GM23338 (cell line): ENCODE results near the gene MLKL. TPM values are rescaled to one million over a fixed set of nuclear protein-coding genes. Genes with fewer than 3 reads are reported as not detected.
A peak's percentile ranks its signal among the peaks of the same experiment; 100 is the strongest.

Experiments
- ATAC-seq: fragments of 200-7000 bp; cut with Tn5 transposase; 3 replicates; pipeline ENCODE4 v1.9.1; 2020
- DNase-seq: peaks from one replicate; pipeline ENCODE4 v3.0.0-alpha.2; 2015; ENCODE audit warnings: low spot score
- H2AFZ ChIP-seq: fragments of 200-600 bp; sonication (generic); 2 replicates; pipeline ENCODE4 v1.8.0; 2016; ENCODE audit warnings: antibody characterized with exemption, mild to moderate bottlenecking, moderate library complexity
- H3F3A ChIP-seq: fragments of 200-600 bp; sonication (generic); replicated peaks from 2 replicates; pipeline ENCODE4 v1.8.0; 2017; ENCODE audit warnings: antibody characterized with exemption, mixed run types, low read depth
- H3K27ac ChIP-seq: fragments of 200-600 bp; sonication (generic); 2 replicates; pipeline ENCODE4 v1.6.1; 2016; ENCODE audit warnings: low read depth
- H3K27me3 ChIP-seq: fragments of 200-600 bp; sonication (generic); 2 replicates; pipeline ENCODE4 v1.8.0; 2016; ENCODE audit warnings: mild to moderate bottlenecking, mixed run types, moderate library complexity; ENCODE audit not compliant: insufficient read depth
- H3K36me3 ChIP-seq: fragments of 200-600 bp; sonication (generic); 2 replicates; pipeline ENCODE4 v1.8.0; 2016; ENCODE audit warnings: mild to moderate bottlenecking; ENCODE audit not compliant: insufficient read depth
- H3K4me1 ChIP-seq: fragments of 200-600 bp; sonication (generic); 2 replicates; pipeline ENCODE4 v1.8.0; 2016; ENCODE audit warnings: mild to moderate bottlenecking, moderate library complexity; ENCODE audit not compliant: insufficient read depth
- H3K4me2 ChIP-seq: fragments of 200-600 bp; sonication (generic); 2 replicates; pipeline ENCODE4 v1.7.1; 2017; ENCODE audit warnings: mixed run types
- H3K4me3 ChIP-seq: fragments of 200-600 bp; sonication (generic); 2 replicates; pipeline ENCODE4 v1.6.1; 2016; ENCODE audit warnings: mixed run types
- H3K79me2 ChIP-seq: fragments of 200-600 bp; sonication (generic); replicated peaks from 2 replicates; pipeline ENCODE4 v1.8.0; 2017; ENCODE audit warnings: mild to moderate bottlenecking; ENCODE audit not compliant: insufficient read depth
- H3K9me2 ChIP-seq: fragments of 200-600 bp; sonication (generic); 2 replicates; pipeline ENCODE4 v1.8.0; 2017; ENCODE audit not compliant: insufficient read depth
- H4K20me1 ChIP-seq: fragments of 200-600 bp; sonication (generic); replicated peaks from 2 replicates; pipeline ENCODE4 v1.8.0; 2017; ENCODE audit warnings: mild to moderate bottlenecking; ENCODE audit not compliant: insufficient read depth
- H3K27ac Mint-ChIP-seq: 2 replicates; pipeline ENCODE4 v1.8.0; 2020; ENCODE audit warnings: inconsistent platforms, mild to moderate bottlenecking, moderate library complexity, mixed read lengths
- H3K27me3 Mint-ChIP-seq: 3 replicates; pipeline ENCODE4 v1.8.0; 2022; ENCODE audit warnings: low read depth, mild to moderate bottlenecking, moderate library complexity, mixed read lengths, inconsistent platforms; ENCODE audit not compliant: insufficient read depth, poor library complexity
- H3K36me3 Mint-ChIP-seq: 3 replicates; pipeline ENCODE4 v1.8.0; 2021; ENCODE audit warnings: low read depth, mild to moderate bottlenecking, inconsistent platforms, moderate library complexity, mixed read lengths
- H3K4me1 Mint-ChIP-seq: 3 replicates; pipeline ENCODE4 v1.8.0; 2020; ENCODE audit warnings: mild to moderate bottlenecking, inconsistent platforms, mixed read lengths
- H3K4me3 Mint-ChIP-seq: 3 replicates; pipeline ENCODE4 v1.8.0; 2021; ENCODE audit warnings: moderate library complexity, mild to moderate bottlenecking, inconsistent platforms, mixed read lengths
- H3K9me3 Mint-ChIP-seq: 3 replicates; pipeline ENCODE4 v1.8.0; 2020; ENCODE audit warnings: moderate library complexity, mild to moderate bottlenecking, inconsistent platforms, mixed read lengths
- CREB1 ChIP-seq: fragments of 250-450 bp; sonication (Bioruptor Pico); IDR thresholded peaks from 2 replicates; pipeline ENCODE4 v1.5.0; 2020; ENCODE audit warnings: low read depth, mild to moderate bottlenecking, moderate library complexity
- CTCF ChIP-seq, 2 experiments: fragments of 200-600 bp in 1 of 2; sonication (generic) in 1 of 2; conservative IDR thresholded peaks; 2 replicates each; pipeline versions ENCODE4 v1.5.1 to v1.6.1; 2016 to 2017; ENCODE audit warnings: antibody characterized with exemption in 2 of 2, low read depth in 2 of 2, mild to moderate bottlenecking in 2 of 2, moderate library complexity in 1 of 2
- NANOG ChIP-seq: IDR thresholded peaks from 2 replicates; pipeline ENCODE4 v1.6.1; 2016; ENCODE audit warnings: antibody characterized with exemption, borderline replicate concordance
- POLR2AphosphoS5 ChIP-seq: IDR thresholded peaks from 2 replicates; pipeline ENCODE4 v1.6.1; 2016; ENCODE audit warnings: antibody characterized with exemption, low read depth
- REST ChIP-seq: IDR thresholded peaks from one replicate; pipeline ENCODE4 v1.6.1; 2018; ENCODE audit warnings: antibody characterized with exemption; ENCODE audit not compliant: unreplicated experiment
- STAT1 ChIP-seq: IDR thresholded peaks from one replicate; pipeline ENCODE4 v1.6.1; 2016; ENCODE audit warnings: antibody characterized with exemption; ENCODE audit not compliant: unreplicated experiment
- ZNF114 ChIP-seq: fragments of 250-450 bp; sonication (Bioruptor Pico); IDR thresholded peaks from 2 replicates; pipeline ENCODE4 v1.5.0; 2020; ENCODE audit warnings: mild to moderate bottlenecking, moderate library complexity
- ZNF331 ChIP-seq: fragments of 250-450 bp; sonication (Bioruptor Pico); IDR thresholded peaks from 2 replicates; pipeline ENCODE4 v1.5.0; 2020; ENCODE audit warnings: low read depth, mild to moderate bottlenecking, moderate library complexity
- polyA plus RNA-seq: library from polyadenylated mRNA; unstranded; fragments of >200 nt; fragmentation: Nextera tagmentation; extraction: Ambion mirVana; gene quantifications from 2 replicates; pipeline ENCODE4 v1.2.1, GENCODE V29; 2016
- total RNA-seq: library from RNA; depleted of rRNA; stranded (reverse); fragments of >200 nt; shearing (Covaris generic); gene quantifications from 2 replicates; pipeline ENCODE4 v1.2.3, GENCODE V29; 2014

Gene MLKL
- total and polyA plus RNA-seq, 2 experiments from 2014 or later: 5.1 to 9.7 TPM

- no peak for TF ChIP-seq CTCF (conservative IDR thresholded peaks at IDR 0.05; ENCODE audit: low read depth in 2 of 2)
- no peak for TF ChIP-seq CREB1 (CRISPR knock-in tag)
- no peak for TF ChIP-seq NANOG
- no peak for TF ChIP-seq ZNF331 (CRISPR knock-in tag)
- TF ChIP-seq REST: no peak
- TF ChIP-seq ZNF114: no peak
Measured at GRCh38 chr16:74720579-74720978, 19.9 kb upstream of the MLKL start (continued).

- H3K4me3 ChIP-seq: no peak overlapping the region
- Mint-ChIP-seq H3K27me3 (peaks cover 10% of the 10 kb centered on the region), H3K36me3 (no peaks in the 10 kb centered on the region), H3K4me1 (no peaks in the 10 kb centered on the region; the same call in 2 of the 3 replicates), H3K9me3 (no peaks in the 10 kb centered on the region), H3K27ac (no peak overlapping the region), H3K4me3 (no peak overlapping the region)
- ATAC-seq (no peak; the same call in 2 of the 3 replicates), DNase-seq (no peak)
- H3K36me3 ChIP-seq: no peaks in the 10 kb centered on the region
- H4K20me1 ChIP-seq: no peaks in the 10 kb centered on the region
- peak; percentile 26 to 59; a peak in 3 of 4 replicates for TF ChIP-seq CTCF (conservative IDR thresholded peaks at IDR 0.05; ENCODE audit: low read depth in 2 of 2)
- no peak for TF ChIP-seq STAT1
- no peak for TF ChIP-seq POLR2AphosphoS5
- H3F3A ChIP-seq: no peaks in the 10 kb centered on the region
- no peaks in the 10 kb centered on the region for H3K79me2 ChIP-seq
- no peak overlapping the region for H3K27ac ChIP-seq
- no peaks in the 10 kb centered on the region for H3K27me3 ChIP-seq
- H2AFZ ChIP-seq: no peak overlapping the region
- no peaks in the 10 kb centered on the region for H3K4me1 ChIP-seq
- H3K9me2 ChIP-seq: no peaks in the 10 kb centered on the region
- H3K4me2 ChIP-seq: no peak overlapping the region
Measured at GRCh38 chr16:74718741-74719610, 18.3 kb upstream of the MLKL start.
